IPS DF 4.7 (cell line): ENCODE measurements around the gene CDKL5.

Experiments
- DNase-seq: peaks from one replicate; pipeline ENCODE4 v3.0.0-alpha.2; 2013; ENCODE audit warnings: low spot score; ENCODE audit errors: extremely low read depth

Gene CDKL5

GRCh38 chrX:18692541-18692940 lies 267.1 kb downstream of the CDKL5 start:
- DNase-seq: no peak

GRCh38 chrX:18696653-18697052 lies 271.2 kb downstream of the CDKL5 start:
- DNase-seq: no peak

GRCh38 chrX:18698737-18699650 lies 273.6 kb downstream of the CDKL5 start:
- DNase-seq: no peak

GRCh38 chrX:18701621-18702361 lies 276.4 kb downstream of the CDKL5 start:
- DNase-seq: no peak

GRCh38 chrX:18702362-18703195 lies 277.2 kb downstream of the CDKL5 start:
- DNase-seq: no peak
